Measurements from ENCODE around the gene GRID1. TPM values are rescaled to one million over a fixed set of nuclear protein-coding genes. Genes with fewer than 3 reads are reported as not detected.

Gene GRID1
- polyA plus RNA-seq, 1 of the 3 experiments (the other 2 are of a cell fraction) = 0.13 TPM

GRCh38 chr10:86263209-86263608 is 103.4 kb downstream of the GRID1 start:
- Histone ChIP-seq H3F3A (replicated peaks; ENCODE audit: insufficient read depth) (no peaks in the 10 kb centered on the region), H3K4me3 (ENCODE audit: low read depth in 2 of 2, low read length in 1 of 2) (no peak overlapping the region), H3K27me3 (ENCODE audit: insufficient read depth) (no peaks in the 10 kb centered on the region), H3K9ac (no peak overlapping the region), H3K4me1 (ENCODE audit: control insufficient read depth in 1 of 2, insufficient read depth in 2 of 2, low read depth in 1 of 2, low read length in 1 of 2) (peaks cover 0 to 53% of the 10 kb centered on the region in 2 experiments; a peak in 2 of 4 replicates), H4K20me1 (ENCODE audit: insufficient read depth) (no peaks in the 10 kb centered on the region), H3K79me2 (ENCODE audit: insufficient read depth) (no peaks in the 10 kb centered on the region), H3K36me3 (replicated peaks in 1 of 2; ENCODE audit: control insufficient read depth in 1 of 2, insufficient read depth in 2 of 2, low read length in 1 of 2) (no peaks in the 10 kb centered on the region), H3K4me2 (no peak overlapping the region), H3K9me3 (no peaks in the 10 kb centered on the region), H2AFZ (ENCODE audit: low read depth) (no peak overlapping the region), H3K27ac (ENCODE audit: low read depth in 2 of 2, low read length in 1 of 2) (no peak overlapping the region), H3K9me2 (no peaks in the 10 kb centered on the region)
- peak; percentile 31 for DNase-seq
- ChIA-PET CTCF (interaction anchor here (1.1 to 4.3 kb wide), 6 partner anchors 10 to 104 kb away, joined by 3 to 32 read pairs (median 6); partner anchors contain the start of gene GRID1), POLR2A (interaction anchor here (0.6 kb wide), 1 partner anchor 1935 kb away, joined by 3 read pairs; the partner anchor contains the start of gene CCSER2)
- TF ChIP-seq SIN3A (IDR thresholded peaks at IDR 0.05; ENCODE audit: borderline replicate concordance, low read depth, low read length) (no peak), ELF1 (IDR thresholded peaks at IDR 0.05) (no peak), TCF12 (IDR thresholded peaks at IDR 0.05) (no peak), TEAD4 (IDR thresholded peaks at IDR 0.05; ENCODE audit: borderline replicate concordance, insufficient read depth) (no peak), CHD2 (IDR thresholded peaks at IDR 0.05; ENCODE audit: low read length, partially characterized antibody) (no peak), POLR2AphosphoS5 (IDR thresholded peaks at IDR 0.05; ENCODE audit: low read depth, low read length) (no peak), FOXM1 (IDR thresholded peaks at IDR 0.05; ENCODE audit: low read depth) (no peak), FOSL2 (IDR thresholded peaks at IDR 0.05; ENCODE audit: borderline replicate concordance, low read depth) (no peak), JUND (IDR thresholded peaks at IDR 0.05) (no peak), MEF2A (IDR thresholded peaks at IDR 0.05; ENCODE audit: borderline replicate concordance, low read depth) (no peak), GATA2 (CRISPR knock-in tag; IDR thresholded peaks at IDR 0.05) (no peak), NRF1 (IDR thresholded peaks at IDR 0.05; ENCODE audit: low read depth, low read length) (no peak), ZBTB33 (IDR thresholded peaks at IDR 0.05; ENCODE audit: borderline replicate concordance, low read depth) (no peak), RAD21 (IDR thresholded peaks at IDR 0.05; ENCODE audit: low read length) (no peak), CTCF (IDR thresholded peaks at IDR 0.05) (no peak), RXRA (IDR thresholded peaks at IDR 0.05; ENCODE audit: borderline replicate concordance, low read depth) (no peak), RCOR1 (IDR thresholded peaks at IDR 0.05; ENCODE audit: low read length) (no peak), SMC3 (IDR thresholded peaks at IDR 0.05; ENCODE audit: low read depth, low read length) (no peak), MXI1 (IDR thresholded peaks at IDR 0.05; ENCODE audit: low read depth, low read length) (no peak)
- WGBS (ENCODE audit: low lambda C conversion rate) = 80% methylated on average over 26 of the region's 27 CpGs
